GM21515 (cell line): ENCODE results near the gene AGMAT.

Experiments
- ATAC-seq: cut with Tn5 transposase; IDR thresholded peaks from one replicate; pipeline ENCODE4 v1.9.1; 2021; ENCODE audit not compliant: unreplicated experiment

Gene AGMAT

DNA sequence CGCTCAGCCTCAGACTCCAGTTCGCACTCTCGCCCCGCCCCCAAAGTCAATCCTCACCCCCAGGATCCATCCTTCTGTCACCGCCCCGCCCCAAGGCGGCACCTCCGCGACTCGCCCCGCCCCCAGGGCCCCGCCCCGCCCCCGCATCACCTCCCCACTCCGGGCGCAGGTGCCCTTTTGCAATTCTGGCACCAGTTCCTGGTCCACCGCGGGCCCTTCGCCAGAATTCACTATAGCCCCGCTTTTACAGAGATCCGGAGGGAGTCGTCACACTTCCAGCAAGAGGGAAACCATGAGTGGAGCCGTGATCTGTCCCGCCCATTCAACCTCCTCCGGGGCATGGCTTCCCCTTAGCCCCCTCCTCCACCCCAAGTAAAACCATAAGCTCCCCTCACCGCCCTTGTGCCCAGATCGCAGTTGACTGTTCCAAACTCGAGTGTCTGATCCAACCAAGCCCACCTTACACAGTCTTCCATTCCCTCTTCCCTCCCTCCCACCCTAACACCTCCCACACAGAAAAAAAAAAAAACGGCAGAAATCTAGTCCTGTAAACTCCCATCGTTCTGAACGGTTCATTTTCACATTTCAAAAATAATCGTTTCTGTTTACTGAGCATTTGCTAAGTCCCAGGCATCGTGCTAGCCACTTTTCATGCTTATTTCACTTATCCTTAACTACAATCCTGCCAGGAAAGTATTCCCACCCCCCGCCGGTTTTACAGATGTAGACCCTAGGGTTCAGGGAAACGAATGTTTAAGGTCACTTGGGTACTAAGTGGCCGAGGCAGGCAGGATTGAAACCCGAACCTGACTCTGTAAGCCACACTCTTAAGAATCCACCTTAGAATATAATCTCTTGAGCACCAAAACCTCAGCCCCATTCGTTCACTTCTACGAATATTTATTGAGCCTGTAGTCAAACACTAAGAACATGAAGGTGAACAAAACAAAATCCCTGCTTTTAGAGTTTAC lies 59.5 kb downstream of the AGMAT start:
- ATAC-seq, result peak; percentile 45

DNA sequence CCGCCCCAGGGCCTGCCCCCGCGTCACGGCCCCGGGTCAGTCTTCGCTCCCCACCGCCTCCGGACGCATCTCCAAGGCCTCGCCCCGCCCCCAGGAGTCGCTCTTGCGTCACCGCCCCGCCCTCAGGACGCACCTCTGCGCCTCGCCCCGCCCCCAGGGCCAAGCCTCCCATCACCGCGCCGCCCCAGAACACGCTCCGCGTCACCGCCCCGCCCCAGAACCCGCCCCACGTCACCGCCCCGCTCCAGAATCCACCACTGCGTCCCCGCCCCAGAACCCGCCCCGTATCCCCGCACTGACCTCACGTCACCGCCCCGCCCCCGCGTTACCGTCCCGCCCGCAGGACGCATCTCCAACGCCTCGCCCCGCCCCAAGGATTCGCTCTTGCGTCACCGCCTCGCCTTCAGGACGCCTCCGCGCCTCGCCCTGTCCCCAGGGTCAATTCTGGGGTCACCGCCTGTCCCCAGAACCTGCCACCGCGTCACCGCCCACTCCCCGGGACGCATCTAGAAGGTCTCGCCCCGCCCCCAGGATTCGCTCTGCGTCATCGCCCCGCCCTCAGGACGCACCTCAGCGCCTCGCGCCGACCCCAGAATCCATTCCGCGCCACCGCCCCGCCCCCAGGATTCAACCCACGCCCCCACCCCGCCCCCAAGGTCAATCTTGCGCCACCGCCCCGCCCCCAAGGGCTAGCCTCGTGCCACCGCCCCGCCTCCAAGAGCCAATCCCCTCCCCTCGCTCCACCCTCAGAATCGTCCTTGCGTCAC lies 60.4 kb downstream of the AGMAT start:
- peak; percentile 42 for ATAC-seq

DNA sequence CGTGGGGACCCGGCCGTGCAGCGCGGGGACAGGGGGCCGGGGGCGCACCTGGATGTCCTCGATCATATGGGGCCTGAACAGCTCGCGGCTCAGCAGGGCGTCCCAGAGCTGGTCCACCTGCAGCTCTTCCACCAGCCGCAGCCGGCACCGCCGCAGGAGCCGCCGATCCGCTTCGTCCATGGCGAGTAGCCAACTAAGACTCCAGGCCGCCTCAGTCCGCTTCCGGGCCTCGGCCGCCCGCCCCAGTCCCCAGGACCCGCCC lies 60.9 kb downstream of the AGMAT start, which contains the start of gene CASP9:
TSS of gene CASP9 (minus strand) at position 195 of the 262 bp plus-strand sequence. CDS start at position 180, 15 bp downstream.
- no peak for ATAC-seq

DNA sequence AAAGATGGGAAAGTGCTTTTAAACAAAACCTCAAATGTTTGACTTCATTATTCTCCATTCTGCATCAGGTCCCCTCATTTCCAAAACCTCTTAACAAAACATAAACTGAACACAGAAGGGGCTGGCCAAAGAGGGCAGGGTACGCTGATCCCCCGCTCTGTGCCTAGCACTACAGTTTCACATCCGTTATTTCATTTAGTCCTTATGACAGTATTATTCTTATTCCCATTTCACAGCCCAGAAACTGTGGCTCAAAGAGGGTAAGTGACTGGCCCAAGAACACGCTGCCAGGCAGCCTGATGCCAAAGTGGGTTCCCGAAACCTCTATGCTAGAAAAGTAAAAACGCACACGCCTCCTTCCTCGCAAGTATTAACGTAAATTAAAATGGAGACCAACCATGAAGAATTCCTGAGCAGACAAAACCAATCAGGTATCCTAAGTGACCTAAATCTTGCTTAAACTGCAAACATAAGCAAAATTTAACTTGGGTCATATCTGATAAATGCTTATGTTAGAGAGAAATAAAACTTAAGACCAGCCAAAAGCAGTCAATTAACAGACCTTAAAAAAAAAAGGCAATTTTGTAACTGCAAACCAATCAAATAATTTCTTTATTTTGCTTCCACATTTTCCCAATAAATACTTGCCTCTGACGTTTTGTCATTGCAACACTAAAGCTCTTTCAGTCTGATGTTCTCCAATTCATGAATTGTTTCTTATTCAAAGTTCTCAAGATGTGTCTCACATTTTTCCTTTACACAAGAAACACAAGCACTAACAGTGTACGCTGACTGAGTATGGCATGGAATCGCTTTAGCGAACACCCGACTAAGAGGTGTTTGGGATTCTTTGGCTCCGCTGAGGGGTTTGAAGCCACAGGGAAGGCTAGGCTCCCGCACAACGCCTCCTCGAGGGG lies 61.5 kb downstream of the AGMAT start:
- no peak for ATAC-seq

DNA sequence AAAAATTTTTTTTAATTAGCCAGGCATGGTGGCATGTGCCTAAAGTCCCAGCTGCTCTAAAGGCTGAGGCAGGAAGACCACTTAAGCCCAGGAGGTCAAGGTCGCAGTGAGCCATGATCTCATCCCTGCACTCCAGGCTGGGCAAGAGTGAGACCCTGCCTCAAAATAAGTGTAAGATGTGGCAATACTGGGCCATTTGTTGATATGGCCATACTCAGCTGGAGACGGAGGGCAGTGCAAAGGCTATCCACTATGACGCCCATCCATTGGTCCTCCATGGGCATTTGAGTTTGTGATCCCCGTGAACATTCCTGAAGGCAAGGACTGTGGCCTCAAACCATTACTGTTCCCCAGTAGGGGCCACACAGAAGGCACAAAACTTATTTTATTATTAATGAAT lies 62.3 kb downstream of the AGMAT start:
- ATAC-seq, result no peak
